ENCODE results near the gene RUNX2. TPM values are rescaled to one million over a fixed set of nuclear protein-coding genes. Genes with fewer than 3 reads are reported as not detected.

Gene RUNX2
- total RNA-seq, 2 experiments from 2014 or later: 0.27 to 0.44 TPM

- no peak overlapping the region; the same call in 1 of the 2 replicates for H3K4me2 ChIP-seq (ENCODE audit: low read length)
- H2AFZ ChIP-seq (ENCODE audit: low read length): no peak overlapping the region
- H3K27ac ChIP-seq (ENCODE audit: low read depth, low read length, poor library complexity, severe bottlenecking): no peak overlapping the region
- no peaks in the 10 kb centered on the region; the same call in 1 of the 2 replicates for H3K79me2 ChIP-seq (ENCODE audit: insufficient read depth, low read depth, low read length)
- no peaks in the 10 kb centered on the region for H3K9me3 ChIP-seq (ENCODE audit: low read length)
- intact Hi-C loops (cut with micrococcal nuclease; ENCODE audit: unreplicated experiment): no loop called here
- BruUV-seq (replicated peaks): no TSS peak
- no peaks in the 10 kb centered on the region for H3K9me2 ChIP-seq (ENCODE audit: insufficient read depth, low read length)
- peaks cover 4% of the 10 kb centered on the region for H3K4me1 ChIP-seq (ENCODE audit: insufficient read depth, low read length, poor library complexity, severe bottlenecking)
- no peak for DNase-seq (ENCODE audit: low spot score)
- TF ChIP-seq EZH2phosphoT487 (IDR thresholded peaks at IDR 0.05; ENCODE audit: borderline replicate concordance, low read depth, low read length): no peak
- TF ChIP-seq, protein P1, sequence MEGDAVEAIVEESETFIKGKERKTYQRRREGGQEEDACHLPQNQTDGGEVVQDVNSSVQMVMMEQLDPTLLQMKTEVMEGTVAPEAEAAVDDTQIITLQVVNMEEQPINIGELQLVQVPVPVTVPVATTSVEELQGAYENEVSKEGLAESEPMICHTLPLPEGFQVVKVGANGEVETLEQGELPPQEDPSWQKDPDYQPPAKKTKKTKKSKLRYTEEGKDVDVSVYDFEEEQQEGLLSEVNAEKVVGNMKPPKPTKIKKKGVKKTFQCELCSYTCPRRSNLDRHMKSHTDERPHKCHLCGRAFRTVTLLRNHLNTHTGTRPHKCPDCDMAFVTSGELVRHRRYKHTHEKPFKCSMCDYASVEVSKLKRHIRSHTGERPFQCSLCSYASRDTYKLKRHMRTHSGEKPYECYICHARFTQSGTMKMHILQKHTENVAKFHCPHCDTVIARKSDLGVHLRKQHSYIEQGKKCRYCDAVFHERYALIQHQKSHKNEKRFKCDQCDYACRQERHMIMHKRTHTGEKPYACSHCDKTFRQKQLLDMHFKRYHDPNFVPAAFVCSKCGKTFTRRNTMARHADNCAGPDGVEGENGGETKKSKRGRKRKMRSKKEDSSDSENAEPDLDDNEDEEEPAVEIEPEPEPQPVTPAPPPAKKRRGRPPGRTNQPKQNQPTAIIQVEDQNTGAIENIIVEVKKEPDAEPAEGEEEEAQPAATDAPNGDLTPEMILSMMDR (conservative IDR thresholded peaks at IDR 0.05; ENCODE audit: low read length): no peak
- H4K20me1 ChIP-seq (ENCODE audit: insufficient read depth, low read length): no peaks in the 10 kb centered on the region
- CTCF ChIA-PET (ENCODE audit: unreplicated experiment): no interaction called here
- POLR2A ChIA-PET: no interaction called here
- no peaks in the 10 kb centered on the region for H3K36me3 ChIP-seq (ENCODE audit: insufficient read depth, low read length)
- H3K4me3 ChIP-seq (ENCODE audit: low read depth, low read length, poor library complexity, severe bottlenecking): no peak overlapping the region
Observed at GRCh38 chr6:45521226-45521625, 193.1 kb downstream of the RUNX2 start.

DNA sequence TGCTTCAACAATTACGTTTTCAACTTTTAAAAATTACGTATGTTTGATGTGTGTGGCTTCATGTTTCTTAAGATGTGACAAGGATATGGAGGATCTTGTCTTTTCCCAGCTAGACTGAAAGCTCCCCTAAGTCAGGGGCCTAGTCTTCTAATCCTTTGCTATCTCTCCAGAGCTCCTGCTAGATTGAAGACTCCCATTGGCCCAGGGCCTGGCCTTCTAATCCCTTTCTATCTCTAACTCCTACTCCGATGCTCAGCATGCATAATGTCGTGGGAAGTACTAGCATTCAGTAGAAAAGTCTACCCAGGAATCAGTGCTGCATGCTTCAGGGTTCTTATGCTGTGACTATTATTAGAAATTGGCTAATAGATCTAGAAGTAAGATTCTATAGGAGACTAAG, 194.4 kb downstream of the RUNX2 start:
- Histone ChIP-seq H3K27ac (ENCODE audit: low read depth, low read length, poor library complexity, severe bottlenecking) (no peak overlapping the region), H3K79me2 (ENCODE audit: insufficient read depth, low read depth, low read length) (no peaks in the 10 kb centered on the region; the same call in 1 of the 2 replicates), H4K20me1 (ENCODE audit: insufficient read depth, low read length) (no peaks in the 10 kb centered on the region), H3K4me1 (ENCODE audit: insufficient read depth, low read length, poor library complexity, severe bottlenecking) (peaks cover 4% of the 10 kb centered on the region), H3K4me3 (ENCODE audit: low read depth, low read length, poor library complexity, severe bottlenecking) (no peak overlapping the region), H3K36me3 (ENCODE audit: insufficient read depth, low read length) (no peaks in the 10 kb centered on the region), H3K9me3 (ENCODE audit: low read length) (no peaks in the 10 kb centered on the region), H3K4me2 (ENCODE audit: low read length) (no peak overlapping the region), H2AFZ (ENCODE audit: low read length) (no peak overlapping the region), H3K9me2 (ENCODE audit: insufficient read depth, low read length) (no peaks in the 10 kb centered on the region)
- DNase-seq (ENCODE audit: low spot score): no peak
- ChIA-PET CTCF (ENCODE audit: unreplicated experiment) (interaction anchor here (0.5 kb wide), 1 partner anchor 10 kb away, joined by 3 read pairs; no protein-coding TSS in a partner anchor), POLR2A (interaction anchor here (0.6 kb wide), 1 partner anchor 19 kb away, joined by 3 read pairs; no protein-coding TSS in a partner anchor)
- intact Hi-C loops (cut with micrococcal nuclease; ENCODE audit: unreplicated experiment): no loop called here
- BruUV-seq (replicated peaks): no TSS peak
- TF ChIP-seq EZH2phosphoT487 (IDR thresholded peaks at IDR 0.05; ENCODE audit: borderline replicate concordance, low read depth, low read length): no peak
- TF ChIP-seq, protein P1 (conservative IDR thresholded peaks at IDR 0.05; ENCODE audit: low read length): no peak

DNA sequence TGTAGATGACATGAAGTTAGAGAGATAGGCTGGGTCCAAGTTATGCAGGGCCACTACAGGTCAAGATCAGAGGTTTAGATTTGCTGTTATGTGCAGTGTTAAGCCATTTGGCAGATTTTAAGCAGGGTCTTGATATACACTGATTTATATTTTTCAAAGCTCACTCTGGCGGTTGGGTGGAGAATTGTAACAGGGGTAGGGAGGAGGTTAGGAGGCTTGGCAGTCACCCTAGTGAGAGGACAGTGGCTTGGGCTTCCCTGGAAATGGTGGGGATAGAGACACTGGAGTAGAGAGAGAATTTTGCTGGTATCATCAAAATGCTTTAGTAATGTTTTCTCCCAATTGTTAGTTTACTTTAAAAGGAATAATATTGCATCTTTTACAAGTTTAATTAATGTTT, 199.1 kb downstream of the RUNX2 start:
- ChIA-PET POLR2A (interaction anchor here (0.5 kb wide), 1 partner anchor 142 kb away, joined by 3 read pairs; no protein-coding TSS in a partner anchor), CTCF (ENCODE audit: unreplicated experiment) (no interaction called here)
- Histone ChIP-seq H3K9me2 (ENCODE audit: insufficient read depth, low read length) (no peaks in the 10 kb centered on the region), H3K9me3 (ENCODE audit: low read length) (no peaks in the 10 kb centered on the region), H3K4me1 (ENCODE audit: insufficient read depth, low read length, poor library complexity, severe bottlenecking) (no peaks in the 10 kb centered on the region), H3K27ac (ENCODE audit: low read depth, low read length, poor library complexity, severe bottlenecking) (no peak overlapping the region), H3K4me2 (ENCODE audit: low read length) (no peak overlapping the region), H3K4me3 (ENCODE audit: low read depth, low read length, poor library complexity, severe bottlenecking) (no peak overlapping the region), H3K79me2 (ENCODE audit: insufficient read depth, low read depth, low read length) (no peaks in the 10 kb centered on the region; the same call in 1 of the 2 replicates), H4K20me1 (ENCODE audit: insufficient read depth, low read length) (no peaks in the 10 kb centered on the region), H2AFZ (ENCODE audit: low read length) (no peak overlapping the region), H3K36me3 (ENCODE audit: insufficient read depth, low read length) (no peaks in the 10 kb centered on the region)
- TF ChIP-seq EZH2phosphoT487 (IDR thresholded peaks at IDR 0.05; ENCODE audit: borderline replicate concordance, low read depth, low read length): no peak
- TF ChIP-seq, protein P1 (conservative IDR thresholded peaks at IDR 0.05; ENCODE audit: low read length): no peak
- intact Hi-C loops (cut with micrococcal nuclease; ENCODE audit: unreplicated experiment): no loop called here
- no peak for DNase-seq (ENCODE audit: low spot score)
- BruUV-seq (replicated peaks): no TSS peak

Measured in OCI-LY7 (cell line).